ENCODE measurements around the gene TNIK.

The TNIK gene

GRCh38 chr3:171459942-171460724 lies at the start of gene TNIK:
TNIK (minus strand) TSS chr3:171460405; CDS start chr3:171460063, 342 bp downstream.
- peak; percentile 83 for DNase-seq (ENCODE audit: low spot score)

GRCh38 chr3:171508676-171509075 lies 48.5 kb upstream of the TNIK start:
- DNase-seq (ENCODE audit: low spot score) = no peak

- no peak for DNase-seq (ENCODE audit: low spot score)
These were observed 48.0 kb upstream of the TNIK start for GRCh38 chr3:171508206-171508605.

- no peak for DNase-seq (ENCODE audit: low spot score)
These were observed 46.6 kb upstream of the TNIK start for GRCh38 chr3:171506743-171507319.

- no peak for DNase-seq (ENCODE audit: low spot score)
These were observed 45.7 kb upstream of the TNIK start for GRCh38 chr3:171505822-171506333.

GRCh38 chr3:171504376-171504775 lies 44.2 kb upstream of the TNIK start:
- DNase-seq (ENCODE audit: low spot score) = no peak

GRCh38 chr3:171503817-171504216 lies 43.6 kb upstream of the TNIK start:
- DNase-seq (ENCODE audit: low spot score) = no peak

- no peak for DNase-seq (ENCODE audit: low spot score)
These were observed 38.7 kb upstream of the TNIK start for GRCh38 chr3:171498921-171499320.

- no peak for DNase-seq (ENCODE audit: low spot score)
These were observed 37.3 kb upstream of the TNIK start for GRCh38 chr3:171497468-171497867.

- no peak for DNase-seq (ENCODE audit: low spot score)
These were observed 35.2 kb upstream of the TNIK start for GRCh38 chr3:171495413-171495812.

GRCh38 chr3:171494457-171495109 lies 34.4 kb upstream of the TNIK start:
- no peak for DNase-seq (ENCODE audit: low spot score)

GRCh38 chr3:171491361-171491760 lies 31.2 kb upstream of the TNIK start:
- no peak for DNase-seq (ENCODE audit: low spot score)

GRCh38 chr3:171490901-171491300 lies 30.7 kb upstream of the TNIK start:
- no peak for DNase-seq (ENCODE audit: low spot score)

GRCh38 chr3:171489348-171489747 lies 29.1 kb upstream of the TNIK start:
- no peak for DNase-seq (ENCODE audit: low spot score)

GRCh38 chr3:171488479-171488878 lies 28.3 kb upstream of the TNIK start:
- DNase-seq (ENCODE audit: low spot score) = no peak

GRCh38 chr3:171487382-171487781 lies 27.2 kb upstream of the TNIK start:
- peak; percentile 15 for DNase-seq (ENCODE audit: low spot score)

- no peak for DNase-seq (ENCODE audit: low spot score)
These were observed 25.1 kb upstream of the TNIK start for GRCh38 chr3:171485338-171485737.

GRCh38 chr3:171481011-171481410 lies 20.8 kb upstream of the TNIK start:
- no peak for DNase-seq (ENCODE audit: low spot score)

- DNase-seq (ENCODE audit: low spot score) = no peak
These were observed 20.3 kb upstream of the TNIK start for GRCh38 chr3:171480526-171480925.

- DNase-seq (ENCODE audit: low spot score) = no peak
These were observed 16.4 kb upstream of the TNIK start for GRCh38 chr3:171476532-171477102.

- DNase-seq (ENCODE audit: low spot score) = no peak
These were observed 12.3 kb upstream of the TNIK start for GRCh38 chr3:171472552-171472951.

- DNase-seq (ENCODE audit: low spot score) = no peak
These were observed 10.6 kb upstream of the TNIK start for GRCh38 chr3:171470714-171471227.
